Suprapubic skin (tissue), 3 donors: Measurements from ENCODE around the gene TNFRSF25.

Experiments used
- EP300 ChIP-seq: sonication (generic); formaldehyde crosslinking; IDR thresholded peaks from one replicate; pipeline ENCODE4 v1.6.1; 2017; ENCODE audit warnings: antibody characterized with exemption
- TF ChIP-seq, protein P1 (sequence below), 2 donors: fragments of 200-600 bp in 1 of 2; fragments of 450-650 bp in 1 of 2; sonication (generic) in 1 of 2; IDR thresholded peaks; one replicate each; pipeline ENCODE4 v1.5.1; 2016 to 2019; ENCODE audit warnings: antibody characterized with exemption in 2 of 2, mild to moderate bottlenecking in 1 of 2, moderate library complexity in 1 of 2

DNA sequence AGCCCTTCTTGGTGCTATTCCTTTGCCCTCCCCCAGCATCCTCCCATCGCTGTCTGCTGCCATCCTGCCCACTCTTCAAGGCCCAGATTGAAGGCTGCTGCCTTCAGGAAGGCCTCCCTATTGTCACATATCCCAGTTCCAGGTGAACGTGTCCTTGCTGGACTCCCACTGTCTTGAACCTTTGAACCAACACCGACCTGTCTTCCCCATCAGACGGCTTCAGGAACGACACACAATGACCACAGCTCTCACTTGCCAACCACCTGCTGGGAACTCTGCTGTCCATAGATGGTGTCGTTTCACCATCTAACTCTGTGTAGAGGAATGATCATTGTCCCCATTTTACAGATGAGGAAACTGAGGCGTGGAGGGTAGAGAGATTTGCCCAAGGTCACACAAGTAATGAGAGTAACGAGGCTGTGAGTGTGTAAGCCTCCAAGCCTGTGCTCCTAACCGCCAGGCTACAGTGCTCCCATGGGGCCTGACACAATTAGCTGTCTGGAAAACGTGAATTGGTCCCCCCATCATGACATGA lies 35.4 kb upstream of the TNFRSF25 start:
- TF ChIP-seq EP300, result no peak
- TF ChIP-seq, protein P1, sequence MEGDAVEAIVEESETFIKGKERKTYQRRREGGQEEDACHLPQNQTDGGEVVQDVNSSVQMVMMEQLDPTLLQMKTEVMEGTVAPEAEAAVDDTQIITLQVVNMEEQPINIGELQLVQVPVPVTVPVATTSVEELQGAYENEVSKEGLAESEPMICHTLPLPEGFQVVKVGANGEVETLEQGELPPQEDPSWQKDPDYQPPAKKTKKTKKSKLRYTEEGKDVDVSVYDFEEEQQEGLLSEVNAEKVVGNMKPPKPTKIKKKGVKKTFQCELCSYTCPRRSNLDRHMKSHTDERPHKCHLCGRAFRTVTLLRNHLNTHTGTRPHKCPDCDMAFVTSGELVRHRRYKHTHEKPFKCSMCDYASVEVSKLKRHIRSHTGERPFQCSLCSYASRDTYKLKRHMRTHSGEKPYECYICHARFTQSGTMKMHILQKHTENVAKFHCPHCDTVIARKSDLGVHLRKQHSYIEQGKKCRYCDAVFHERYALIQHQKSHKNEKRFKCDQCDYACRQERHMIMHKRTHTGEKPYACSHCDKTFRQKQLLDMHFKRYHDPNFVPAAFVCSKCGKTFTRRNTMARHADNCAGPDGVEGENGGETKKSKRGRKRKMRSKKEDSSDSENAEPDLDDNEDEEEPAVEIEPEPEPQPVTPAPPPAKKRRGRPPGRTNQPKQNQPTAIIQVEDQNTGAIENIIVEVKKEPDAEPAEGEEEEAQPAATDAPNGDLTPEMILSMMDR (IDR thresholded peaks at IDR 0.05), result no peak
